NCI-H524 treated with DMSO at 0.1 percent for 48 hours (cell line): ENCODE data around the gene SDR39U1.
A peak's percentile ranks its signal among the peaks of the same experiment; 100 is the strongest.

Source experiments
- DNase-seq: peaks from one replicate; lab custom pipeline; 2025; lab: John Stamatoyannopoulos, UW

SDR39U1 gene

DNA sequence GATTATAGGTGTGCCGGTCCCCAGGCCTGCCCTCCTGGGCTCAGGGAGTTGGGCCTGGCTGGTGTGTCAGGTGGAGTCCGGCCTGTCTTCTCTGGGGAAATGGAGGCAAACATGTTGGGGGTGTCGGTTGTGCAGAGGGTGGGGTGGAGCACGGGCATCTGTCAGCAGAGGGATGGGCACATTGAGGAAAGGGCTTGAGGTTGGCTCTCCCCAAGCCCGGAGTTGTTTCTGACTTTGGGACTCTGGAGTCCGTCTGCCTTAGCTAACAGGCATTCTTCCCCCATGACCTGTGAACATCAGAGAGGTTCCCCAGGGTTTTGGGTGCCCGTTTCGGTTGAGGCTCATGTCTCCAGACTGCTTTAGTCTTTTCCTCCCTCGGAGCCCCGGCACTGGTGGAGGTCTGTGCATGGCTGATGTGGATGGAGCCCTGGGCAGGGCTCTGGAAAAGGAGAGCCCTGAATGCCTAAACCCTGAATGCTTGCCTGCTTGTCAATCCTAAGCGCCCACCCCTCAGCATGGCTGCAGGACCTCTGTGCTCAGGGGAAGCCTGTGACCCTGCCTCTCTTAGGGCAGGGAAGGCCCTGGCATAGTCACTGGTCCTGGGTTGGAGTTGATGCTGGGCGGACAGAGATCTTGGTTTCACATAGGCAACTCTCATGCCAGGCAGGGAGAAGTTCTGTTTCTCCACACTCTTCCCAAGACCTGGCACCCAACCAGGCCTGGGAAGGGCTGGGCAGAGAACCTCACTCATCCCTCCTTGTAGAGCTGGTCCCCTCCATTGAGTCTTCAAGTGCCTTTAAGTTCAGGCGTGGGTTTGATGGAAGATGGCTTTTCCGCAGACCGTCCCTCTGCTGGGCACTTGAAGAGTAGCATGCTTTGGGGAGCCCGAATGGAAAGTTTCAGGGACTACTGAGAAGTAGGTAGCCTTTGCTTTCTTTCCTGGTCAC is 30.9 kb downstream of the SDR39U1 start:
- peak; percentile 36 for DNase-seq

GRCh38 chr14:24409956-24410355 is 32.6 kb downstream of the SDR39U1 start:
- no peak for DNase-seq

DNA sequence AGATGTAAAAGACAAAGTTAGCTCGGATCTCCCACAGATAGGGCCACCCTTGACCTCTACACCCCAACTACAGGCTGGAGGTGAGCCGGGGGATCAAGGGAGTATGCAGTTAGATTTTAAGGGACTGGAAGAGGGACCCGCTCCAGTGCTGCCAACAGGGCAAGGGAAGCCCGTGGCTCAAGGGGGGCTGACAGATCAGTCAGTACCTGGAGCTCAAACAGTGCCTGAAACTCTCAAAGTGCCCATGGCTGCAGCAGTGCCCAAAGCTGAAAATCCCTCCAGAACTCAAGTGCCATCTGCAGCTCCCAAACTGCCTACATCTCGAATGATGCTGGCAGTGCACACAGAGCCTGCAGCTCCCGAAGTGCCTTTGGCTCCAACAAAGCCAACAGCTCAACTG is 33.4 kb downstream of the SDR39U1 start:
- peak; percentile 54 for DNase-seq

DNA sequence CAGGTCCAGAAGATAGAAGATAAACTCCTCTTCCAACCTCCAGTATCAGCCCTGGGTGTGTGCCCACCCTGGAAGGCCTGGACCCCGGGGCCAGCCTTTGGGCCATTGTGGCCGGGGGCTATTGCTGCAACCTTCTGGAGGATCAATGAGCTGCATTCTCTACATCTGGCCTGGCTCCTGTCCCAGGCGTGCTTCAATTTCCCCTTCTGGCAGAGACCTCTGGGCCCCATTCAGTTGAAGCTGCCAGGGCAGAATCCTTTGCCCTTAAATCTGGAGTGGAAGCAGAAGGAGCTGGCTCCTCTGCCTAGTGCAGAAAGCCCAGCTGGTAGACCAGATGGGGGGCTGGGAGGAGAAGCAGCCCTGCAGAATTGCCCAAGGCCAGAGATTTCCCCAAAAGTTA is 33.8 kb downstream of the SDR39U1 start:
- peak; percentile 95 for DNase-seq

GRCh38 chr14:24407608-24408325 is 34.8 kb downstream of the SDR39U1 start:
- no peak for DNase-seq

GRCh38 chr14:24406416-24406815 is 36.2 kb downstream of the SDR39U1 start:
- no peak for DNase-seq

- DNase-seq = no peak
Observed at GRCh38 chr14:24404814-24405213, 37.8 kb downstream of the SDR39U1 start.

- DNase-seq = no peak
Observed at GRCh38 chr14:24403294-24403998, 39.1 kb downstream of the SDR39U1 start.

DNA sequence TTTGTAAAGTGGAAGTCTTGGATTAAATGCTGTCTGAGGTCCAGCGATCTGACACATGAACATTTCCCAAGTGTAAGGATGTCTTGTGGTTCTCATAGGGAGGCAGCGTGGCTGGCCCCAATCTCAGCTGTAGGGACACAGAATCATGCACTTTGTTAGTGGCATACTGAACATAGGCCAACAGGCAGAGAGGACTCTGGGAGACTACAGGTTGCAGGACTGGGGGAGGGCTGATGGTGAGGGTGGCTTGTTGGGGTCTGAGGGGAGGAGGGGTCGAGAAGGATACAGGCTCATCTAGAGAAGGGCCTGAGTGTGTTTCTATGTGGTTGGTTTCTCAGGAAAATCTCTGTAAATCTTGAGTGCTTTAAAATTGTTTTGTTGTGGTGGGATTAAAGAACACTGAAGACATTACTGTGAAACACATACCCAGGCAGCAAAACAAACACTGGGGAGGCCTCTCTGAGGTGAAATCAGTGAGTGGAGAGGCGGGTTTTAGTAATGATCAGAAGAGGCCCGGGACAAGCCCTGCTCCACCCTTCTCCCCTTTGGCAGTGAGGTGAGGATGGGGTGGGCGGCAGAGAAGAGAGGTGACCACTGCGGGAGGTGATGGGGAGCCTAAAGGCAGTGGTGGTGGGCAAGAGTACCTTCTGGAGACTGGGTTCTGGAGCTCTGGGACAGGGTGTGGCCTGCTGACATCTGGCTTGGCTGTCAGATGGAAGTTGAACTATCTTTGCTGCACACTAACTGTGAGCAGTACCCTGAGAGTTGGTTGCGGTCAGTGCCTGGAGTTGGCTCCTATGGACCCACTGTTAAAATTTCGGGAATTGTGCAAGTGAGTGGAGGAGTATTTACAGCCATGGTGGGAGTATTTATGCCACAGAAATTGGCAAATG is 40.5 kb downstream of the SDR39U1 start:
- DNase-seq = no peak

- no peak for DNase-seq
Observed at GRCh38 chr14:24399999-24400718, 42.4 kb downstream of the SDR39U1 start.

DNA sequence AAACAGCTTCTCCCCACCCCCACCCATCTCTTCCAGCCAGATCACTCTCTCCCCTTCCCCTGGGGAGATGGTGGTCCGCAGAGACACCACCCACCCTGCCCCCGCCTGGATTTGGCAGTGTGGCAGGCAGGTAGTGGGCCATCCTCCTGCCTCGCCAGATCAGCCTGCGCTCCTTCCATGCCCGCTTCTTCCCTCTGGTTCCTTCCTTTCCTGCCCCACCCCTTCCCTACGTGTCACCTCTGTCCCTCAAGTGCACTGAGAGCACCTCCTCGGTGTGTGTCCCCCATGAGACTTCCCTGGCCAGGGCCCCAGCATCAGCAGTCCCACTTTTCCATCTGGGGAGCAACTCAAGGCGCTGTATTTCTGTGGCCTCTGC is 43.1 kb downstream of the SDR39U1 start:
- DNase-seq = no peak

DNA sequence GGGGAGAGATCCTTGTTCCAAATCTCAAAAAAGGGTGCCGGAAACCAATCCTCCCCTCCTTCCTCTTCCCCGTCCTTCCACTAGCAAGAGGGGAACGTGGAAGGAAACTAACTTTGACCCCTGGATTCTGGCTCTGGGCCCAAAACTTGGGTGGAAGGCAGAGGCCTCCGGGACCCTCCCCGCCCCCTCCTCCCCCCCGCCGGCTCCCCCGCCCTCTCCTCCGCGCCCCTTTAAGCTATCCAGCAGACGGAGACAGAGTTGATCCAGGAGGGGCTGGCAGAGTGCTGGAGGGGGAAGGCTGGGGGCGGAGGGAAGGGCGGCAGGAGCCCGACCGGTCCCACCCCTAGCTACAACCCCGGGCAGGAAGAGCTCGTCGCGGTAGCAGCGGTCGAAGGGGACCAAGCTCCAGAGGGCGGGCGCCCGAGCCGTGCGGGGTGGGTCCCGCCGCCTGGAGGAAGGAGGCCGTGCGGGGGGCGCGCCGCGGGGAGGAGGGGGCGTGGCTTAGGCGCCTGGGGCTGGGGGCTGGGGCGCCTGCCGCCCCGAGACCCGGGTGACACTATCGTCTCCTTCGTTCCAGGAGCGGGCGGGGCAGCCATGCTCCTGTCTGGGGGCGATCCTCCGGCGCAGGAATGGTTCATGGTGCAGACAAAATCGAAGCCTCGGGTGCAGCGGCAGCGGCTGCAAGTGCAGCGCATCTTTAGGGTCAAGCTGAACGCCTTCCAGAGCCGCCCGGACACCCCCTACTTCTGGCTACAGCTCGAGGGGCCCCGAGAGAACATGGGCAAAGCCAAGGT is 43.7 kb downstream of the SDR39U1 start, which contains the start of gene NYNRIN:
TSS of gene NYNRIN (plus strand) at position 351 of the 794 bp plus-strand sequence. CDS start at position 595, 244 bp downstream.
- peak; percentile 10 for DNase-seq

- DNase-seq = no peak
Observed at GRCh38 chr14:24398293-24398652, 44.3 kb downstream of the SDR39U1 start.

GRCh38 chr14:24397639-24398292 is 44.8 kb downstream of the SDR39U1 start:
- DNase-seq = no peak

DNA sequence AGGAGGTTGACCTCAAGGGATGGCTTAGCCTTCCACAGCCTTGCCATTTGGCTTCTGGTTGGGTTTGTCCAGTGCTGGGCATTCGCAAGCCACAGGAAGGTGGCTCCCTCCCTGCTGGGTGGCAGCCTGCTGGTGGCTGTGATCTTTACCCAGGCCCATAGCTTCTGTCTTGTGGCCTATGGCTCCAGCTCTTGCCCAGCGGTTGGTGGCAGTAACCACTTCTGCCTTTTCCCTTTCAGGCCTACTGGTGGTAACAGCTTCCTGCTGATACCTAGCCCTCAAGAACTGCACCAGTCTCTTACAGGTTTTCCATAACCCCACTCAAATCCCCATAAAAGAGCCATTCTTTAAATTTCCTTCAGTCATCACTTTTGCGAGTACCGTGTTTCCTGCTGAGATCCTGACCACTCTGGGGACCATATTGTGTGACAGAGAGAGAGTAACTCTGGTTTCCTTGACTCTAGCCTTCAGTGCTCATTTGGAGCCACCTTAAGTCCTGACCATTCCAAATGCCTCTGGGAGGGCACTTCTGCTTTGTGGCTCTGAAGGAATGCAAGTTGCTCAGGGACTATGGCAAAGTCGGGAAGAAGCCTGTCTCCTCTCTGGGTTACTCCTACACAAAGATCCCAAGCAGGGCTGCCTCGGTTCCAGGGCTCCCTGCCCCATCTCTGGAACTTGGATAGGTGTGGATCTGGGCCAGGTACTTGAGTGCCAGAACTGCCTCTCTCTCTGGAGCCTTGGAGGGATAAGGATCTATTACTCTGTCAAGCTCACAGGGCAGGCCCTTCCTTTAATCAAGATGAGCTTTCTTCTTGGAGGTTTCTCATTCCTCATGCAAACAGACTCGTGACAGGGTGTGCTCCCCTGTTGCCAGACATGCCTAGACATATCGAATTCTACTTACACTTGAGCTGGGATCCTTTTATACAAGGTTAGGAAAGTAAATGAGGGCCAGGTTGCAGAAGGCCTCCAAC is 46.7 kb downstream of the SDR39U1 start:
- DNase-seq = no peak

- no peak for DNase-seq
Observed at GRCh38 chr14:24394275-24394674, 48.3 kb downstream of the SDR39U1 start.

- DNase-seq = no peak
Observed at GRCh38 chr14:24392325-24393091, 50.1 kb downstream of the SDR39U1 start.
